IMR-90 (cell line): ENCODE results near the gene GALM. TPM values are rescaled to one million over a fixed set of nuclear protein-coding genes. Genes with fewer than 3 reads are reported as not detected.
"Not testable (repeated sequence)": the region's sequence is repeated elsewhere in the genome, so short reads cannot be mapped to it uniquely, and the experiment has no call there.

Experiments
- ATAC-seq: fragments of 200-7000 bp; cut with Tn5 transposase; 2 replicates; pipeline ENCODE4 v1.9.1; 2020; ENCODE audit warnings: low read depth, mild to moderate bottlenecking, moderate library complexity
- BruUV-seq: library from RNA; stranded (reverse); fragments of 400-500 nt; replicated peaks from 2 replicates; lab custom pipeline; 2021; lab: Mats Ljungman, UMichigan
- CTCF ChIA-PET: fragments of 300-600 bp; formaldehyde crosslinking; extraction: SDS; loops from one replicate; lab custom pipeline; 2021; ENCODE audit warnings: antibody characterized with exemption; lab: Yijun Ruan, JAX
- POLR2A ChIA-PET: fragments of 300-600 bp; sonication (Branson Sonifier 250); formaldehyde crosslinking; loops from one replicate; lab custom pipeline; 2022; ENCODE audit warnings: antibody characterized with exemption; ENCODE audit not compliant: unreplicated experiment; lab: Charles Lee
- DNase-seq: peaks from one replicate; pipeline ENCODE4 v3.0.0; 2013
- H2AFZ ChIP-seq: replicated peaks from 2 replicates; pipeline ENCODE3; 2013; ENCODE audit warnings: low read length, mild to moderate bottlenecking; ENCODE audit not compliant: poor library complexity
- H2AK5ac ChIP-seq: 2 replicates; pipeline ENCODE4 v1.6.1; 2013; ENCODE audit warnings: low read depth, low read length, inconsistent platforms
- H2AK9ac ChIP-seq: replicated peaks from 2 replicates; pipeline ENCODE3; 2013; ENCODE audit warnings: mild to moderate bottlenecking, low read depth, low read length, moderate library complexity; ENCODE audit not compliant: poor library complexity
- H2BK120ac ChIP-seq: 2 replicates; pipeline ENCODE4 v1.6.1; 2013; ENCODE audit warnings: low read depth, low read length, inconsistent platforms
- H2BK15ac ChIP-seq: 3 replicates; pipeline ENCODE4 v1.6.1; 2013; ENCODE audit warnings: low read depth, low read length, inconsistent platforms
- H2BK20ac ChIP-seq: 2 replicates; pipeline ENCODE4 v1.6.1; 2013; ENCODE audit warnings: low read depth, mild to moderate bottlenecking, inconsistent platforms, low read length, moderate library complexity
- H2BK5ac ChIP-seq: 2 replicates; pipeline ENCODE4 v1.6.1; 2013; ENCODE audit warnings: mild to moderate bottlenecking, low read depth, low read length, inconsistent platforms; ENCODE audit not compliant: poor library complexity, severe bottlenecking
- H3K14ac ChIP-seq: replicated peaks from 2 replicates; pipeline ENCODE4 v1.6.1; 2013; ENCODE audit warnings: low read depth, low read length, inconsistent platforms
- H3K18ac ChIP-seq: 2 replicates; pipeline ENCODE4 v1.6.1; 2013; ENCODE audit warnings: low read depth, low read length, control low read depth
- H3K23ac ChIP-seq: 2 replicates; pipeline ENCODE4 v1.6.1; 2013; ENCODE audit warnings: low read depth, low read length, inconsistent platforms
- H3K27ac ChIP-seq: 2 replicates; pipeline ENCODE4 v1.5.1; 2013; ENCODE audit warnings: mild to moderate bottlenecking, control low read depth, low read length; ENCODE audit not compliant: insufficient read depth
- H3K27me3 ChIP-seq: 2 replicates; pipeline ENCODE4 v1.6.1; 2013; ENCODE audit warnings: low read length; ENCODE audit not compliant: control insufficient read depth, insufficient read depth
- H3K36me3 ChIP-seq: 2 replicates; pipeline ENCODE4 v1.6.1; 2013; ENCODE audit warnings: low read length, mixed read lengths; ENCODE audit not compliant: control insufficient read depth, insufficient read depth
- H3K4ac ChIP-seq: 2 replicates; pipeline ENCODE4 v1.6.1; 2013; ENCODE audit warnings: low read depth, low read length, inconsistent platforms
- H3K4me1 ChIP-seq: 2 replicates; pipeline ENCODE4 v1.6.1; 2013; ENCODE audit warnings: low read length, mixed read lengths; ENCODE audit not compliant: control insufficient read depth, insufficient read depth
- H3K4me2 ChIP-seq: 2 replicates; pipeline ENCODE4 v1.6.1; 2013; ENCODE audit warnings: low read depth, mild to moderate bottlenecking, control low read depth, low read length, moderate library complexity
- H3K4me3 ChIP-seq: 2 replicates; pipeline ENCODE4 v1.5.1; 2013; ENCODE audit warnings: low read depth, mild to moderate bottlenecking, control low read depth, low read length, moderate library complexity; ENCODE audit not compliant: insufficient read depth
- H3K56ac ChIP-seq: 2 replicates; pipeline ENCODE4 v1.6.1; 2013; ENCODE audit warnings: low read length, inconsistent platforms; ENCODE audit not compliant: insufficient read depth; ENCODE audit errors: extremely low read depth
- H3K79me1 ChIP-seq, 2 experiments: 2 replicates each; pipeline ENCODE4 v1.6.1; 2013; ENCODE audit warnings: low read length in 2 of 2, inconsistent platforms in 1 of 2, low read depth in 1 of 2
- H3K9ac ChIP-seq: 2 replicates; pipeline ENCODE4 v1.6.1; 2013; ENCODE audit warnings: low read depth, low read length, control low read depth
- H3K9me1 ChIP-seq: 2 replicates; pipeline ENCODE4 v1.6.1; 2013; ENCODE audit warnings: low read length, inconsistent platforms; ENCODE audit not compliant: insufficient read depth
- H3K9me3 ChIP-seq: 2 replicates; pipeline ENCODE4 v1.6.1; 2013; ENCODE audit warnings: low read length; ENCODE audit not compliant: control insufficient read depth, insufficient read depth
- H4K20me1 ChIP-seq: 2 replicates; pipeline ENCODE4 v1.6.1; 2013; ENCODE audit warnings: low read length, inconsistent platforms; ENCODE audit not compliant: insufficient read depth
- H4K5ac ChIP-seq: 2 replicates; pipeline ENCODE4 v1.6.1; 2013; ENCODE audit warnings: mild to moderate bottlenecking, low read depth, low read length, control low read depth
- H4K8ac ChIP-seq, 2 experiments: 2 replicates each; pipeline ENCODE4 v1.6.1; 2013; ENCODE audit warnings: low read depth in 2 of 2, low read length in 2 of 2, control low read depth in 1 of 2, inconsistent platforms in 1 of 2
- H4K91ac ChIP-seq: 2 replicates; pipeline ENCODE4 v1.6.1; 2013; ENCODE audit warnings: low read depth, low read length, inconsistent platforms; ENCODE audit not compliant: insufficient read depth
- WGBS, 2 experiments: methylation state at CpG; one replicate each; pipeline versions ENCODE4 v1.1.5 to v1.1.7; 2013; ENCODE audit warnings: missing lambda C conversion rate in 2 of 2; ENCODE audit not compliant: insufficient read length in 1 of 2; ENCODE audit errors: extremely low coverage in 2 of 2; 5-methylcytosine and 5-hydroxymethylcytosine counted together
- dilution Hi-C: fragments of 300-500 bp; cut with HindIII; formaldehyde crosslinking; loops from one replicate; pipeline ENCODE4 v1.14.3; 2018; ENCODE audit warnings: low sequenced_read_pairs; ENCODE audit not compliant: unreplicated experiment
- in situ Hi-C: fragments of 300-500 bp; cut with MboI; formaldehyde crosslinking; loops from 3 replicates; pipeline ENCODE4 v1.14.3; 2019; ENCODE audit warnings: low sequenced_read_pairs, inconsistent platforms, mixed read lengths
- intact Hi-C: fragments of 100-400 bp; cut with micrococcal nuclease; formaldehyde crosslinking; loops from 2 replicates; pipeline ENCODE4 v1.10.0; 2022
- polyA plus RNA-seq, 3 experiments: library from polyadenylated mRNA; depleted of rRNA; stranded (reverse); fragments of >200 nt; gene quantifications; 2 replicates each; pipeline ENCODE4 v1.2.3, GENCODE V29; 2012; ENCODE audit warnings: low replicate concordance in 1 of 3
- total RNA-seq: library from RNA; depleted of rRNA; stranded (reverse); fragments of >200 nt; gene quantifications from 2 replicates; pipeline ENCODE4 v1.2.3, GENCODE V29; 2012

Gene GALM
- total and polyA plus RNA-seq, 2 of the 4 experiments (the other 2 are of a cell fraction) = 12.1 to 24.2 TPM

- H2AK9ac ChIP-seq, H3K36me3 ChIP-seq, H4K5ac ChIP-seq, H2BK20ac ChIP-seq, CTCF ChIA-PET, H3K4me2 ChIP-seq, H2BK15ac ChIP-seq, POLR2A ChIA-PET, H3K18ac ChIP-seq, H2BK120ac ChIP-seq, H3K14ac ChIP-seq, dilution Hi-C loops, H3K23ac ChIP-seq, H4K20me1 ChIP-seq, DNase-seq, H4K91ac ChIP-seq, H3K9ac ChIP-seq, H2BK5ac ChIP-seq, H3K9me3 ChIP-seq, H3K27ac ChIP-seq, H3K27me3 ChIP-seq, H3K4me1 ChIP-seq, intact Hi-C loops, H3K79me1 ChIP-seq, in situ Hi-C loops, H2AFZ ChIP-seq, H2AK5ac ChIP-seq, BruUV-seq, H3K56ac ChIP-seq, H3K4me3 ChIP-seq, H3K9me1 ChIP-seq, H4K8ac ChIP-seq, ATAC-seq, H3K4ac ChIP-seq: not testable (repeated sequence)
- no CpG with 5 or more reads among the region's 14 CpGs for WGBS, 2 experiments
Observed at GRCh38 chr2:38642373-38643017, 23.4 kb upstream of the GALM start.
